ENCODE data around the gene TMEM87A. TPM values are rescaled to one million over a fixed set of nuclear protein-coding genes. Genes with fewer than 3 reads are reported as not detected.
"Not testable (repeated sequence)": the region's sequence is repeated elsewhere in the genome, so short reads cannot be mapped to it uniquely, and the experiment has no call there.

Gene TMEM87A, protein sequence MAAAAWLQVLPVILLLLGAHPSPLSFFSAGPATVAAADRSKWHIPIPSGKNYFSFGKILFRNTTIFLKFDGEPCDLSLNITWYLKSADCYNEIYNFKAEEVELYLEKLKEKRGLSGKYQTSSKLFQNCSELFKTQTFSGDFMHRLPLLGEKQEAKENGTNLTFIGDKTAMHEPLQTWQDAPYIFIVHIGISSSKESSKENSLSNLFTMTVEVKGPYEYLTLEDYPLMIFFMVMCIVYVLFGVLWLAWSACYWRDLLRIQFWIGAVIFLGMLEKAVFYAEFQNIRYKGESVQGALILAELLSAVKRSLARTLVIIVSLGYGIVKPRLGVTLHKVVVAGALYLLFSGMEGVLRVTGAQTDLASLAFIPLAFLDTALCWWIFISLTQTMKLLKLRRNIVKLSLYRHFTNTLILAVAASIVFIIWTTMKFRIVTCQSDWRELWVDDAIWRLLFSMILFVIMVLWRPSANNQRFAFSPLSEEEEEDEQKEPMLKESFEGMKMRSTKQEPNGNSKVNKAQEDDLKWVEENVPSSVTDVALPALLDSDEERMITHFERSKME
- total RNA-seq: 44.8 and 46.7 TPM in 2 replicates
- long read RNA-seq, transcript TMEM87A-201 (7 exons, 1,598 nt): minor isoform, 8 of 659 reads
- long read RNA-seq, transcript TMEM87A-202 (20 exons, 3,109 nt): major isoform, 473 of 659 reads
- long read RNA-seq, transcript TMEM87A-203 (19 exons, 3,049 nt): minor isoform, 9 of 659 reads
- long read RNA-seq, partial matches to known transcripts: 34 of 659 reads
- long read RNA-seq, other reads (novel, unspliced or antisense): 133 of 659 reads

DNA sequence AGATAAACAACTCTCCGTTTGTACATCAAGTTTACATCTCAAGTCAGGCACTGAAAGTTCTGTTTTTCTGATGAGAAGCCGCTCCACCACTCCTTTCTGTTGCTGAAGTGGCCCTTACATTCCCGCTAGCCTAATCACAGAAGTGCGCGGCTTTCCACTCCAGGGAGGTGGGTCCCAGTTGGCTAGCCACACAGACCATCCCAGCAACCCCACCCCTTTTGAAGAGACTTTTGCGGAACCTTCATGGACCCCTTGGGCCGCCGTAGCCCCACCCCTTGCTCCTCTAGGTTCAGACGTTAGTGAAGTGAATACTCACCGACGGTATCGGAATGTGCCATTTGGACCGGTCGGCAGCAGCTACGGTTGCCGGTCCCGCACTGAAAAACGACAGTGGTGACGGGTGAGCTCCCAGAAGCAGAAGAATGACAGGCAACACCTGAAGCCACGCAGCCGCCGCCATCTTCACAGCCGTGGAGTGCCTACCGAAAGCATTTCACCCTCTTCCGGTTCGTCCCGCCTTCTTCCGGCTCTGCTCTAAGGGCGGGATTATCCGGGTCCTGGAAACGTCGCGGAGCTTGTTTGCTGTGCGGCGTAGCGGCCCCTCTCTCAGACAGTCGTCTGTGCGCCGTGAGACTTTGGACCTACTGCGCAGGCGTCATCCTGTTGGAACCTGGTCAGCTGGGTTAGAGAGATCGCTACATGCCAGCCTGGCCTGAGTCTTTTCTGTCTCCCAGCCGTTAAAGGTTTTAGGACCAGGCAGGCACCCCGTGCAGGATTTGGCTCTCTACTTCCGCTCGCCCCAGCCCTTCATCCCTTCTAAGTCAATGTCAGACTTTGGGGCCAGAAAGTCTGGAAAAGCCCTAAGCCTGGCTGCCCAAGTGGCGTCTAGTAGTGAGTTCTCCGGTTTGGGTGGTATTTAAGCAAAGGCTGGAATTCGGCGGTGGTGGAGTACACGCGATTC lies at the start of gene TMEM87A, which contains the start of gene GANC:
TSS of gene TMEM87A (minus strand) at position 495 of the 961 bp plus-strand sequence. CDS start at position 460, 35 bp downstream.
TSS of gene GANC (plus strand) at position 263 of the 961 bp plus-strand sequence. CDS start 1,281 bp downstream, outside the sequence.
- DNase-seq (ENCODE audit: extremely low spot score, unreplicated experiment): peak; percentile 98
- no peaks in the 10 kb centered on the region for H3K9me3 Mint-ChIP-seq (ENCODE audit: unreplicated experiment)
- H3K27ac Mint-ChIP-seq (ENCODE audit: unreplicated experiment): peak within 1 kb of the TSS; percentile 100
- H3K36me3 Mint-ChIP-seq (ENCODE audit: unreplicated experiment): peaks cover 8% of the 10 kb centered on the region
- TF ChIP-seq, protein P1, sequence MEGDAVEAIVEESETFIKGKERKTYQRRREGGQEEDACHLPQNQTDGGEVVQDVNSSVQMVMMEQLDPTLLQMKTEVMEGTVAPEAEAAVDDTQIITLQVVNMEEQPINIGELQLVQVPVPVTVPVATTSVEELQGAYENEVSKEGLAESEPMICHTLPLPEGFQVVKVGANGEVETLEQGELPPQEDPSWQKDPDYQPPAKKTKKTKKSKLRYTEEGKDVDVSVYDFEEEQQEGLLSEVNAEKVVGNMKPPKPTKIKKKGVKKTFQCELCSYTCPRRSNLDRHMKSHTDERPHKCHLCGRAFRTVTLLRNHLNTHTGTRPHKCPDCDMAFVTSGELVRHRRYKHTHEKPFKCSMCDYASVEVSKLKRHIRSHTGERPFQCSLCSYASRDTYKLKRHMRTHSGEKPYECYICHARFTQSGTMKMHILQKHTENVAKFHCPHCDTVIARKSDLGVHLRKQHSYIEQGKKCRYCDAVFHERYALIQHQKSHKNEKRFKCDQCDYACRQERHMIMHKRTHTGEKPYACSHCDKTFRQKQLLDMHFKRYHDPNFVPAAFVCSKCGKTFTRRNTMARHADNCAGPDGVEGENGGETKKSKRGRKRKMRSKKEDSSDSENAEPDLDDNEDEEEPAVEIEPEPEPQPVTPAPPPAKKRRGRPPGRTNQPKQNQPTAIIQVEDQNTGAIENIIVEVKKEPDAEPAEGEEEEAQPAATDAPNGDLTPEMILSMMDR (IDR thresholded peaks at IDR 0.05): no peak
- H3K27me3 Mint-ChIP-seq (ENCODE audit: unreplicated experiment): no peaks in the 10 kb centered on the region
- peaks cover 46% of the 10 kb centered on the region for H3K4me1 Mint-ChIP-seq (ENCODE audit: unreplicated experiment)
- H3K4me3 Mint-ChIP-seq (ENCODE audit: unreplicated experiment): peak within 1 kb of the TSS; percentile 99

DNA sequence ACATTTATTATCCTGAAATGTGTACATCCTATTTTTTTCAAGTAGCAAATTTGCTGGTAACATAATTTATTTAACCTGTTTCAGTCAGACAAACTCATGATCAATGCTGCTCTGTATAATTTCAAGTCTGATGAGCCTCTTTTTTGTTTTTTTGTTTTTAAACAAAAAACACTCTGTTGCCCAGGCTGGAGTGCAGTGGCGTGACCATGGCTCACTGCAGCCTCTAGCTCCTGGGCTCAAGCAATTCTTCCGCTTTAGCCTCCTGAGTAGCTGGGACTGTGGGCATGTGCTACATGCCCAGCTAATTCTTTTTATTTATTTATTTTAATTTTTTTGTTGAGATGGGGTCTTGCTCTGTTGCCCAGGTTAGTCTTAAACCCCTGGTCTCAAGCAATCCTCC lies 46.0 kb upstream of the TMEM87A start:
- Mint-ChIP-seq H3K9me3 (ENCODE audit: unreplicated experiment) (no peaks in the 10 kb centered on the region), H3K27me3 (ENCODE audit: unreplicated experiment) (no peaks in the 10 kb centered on the region), H3K27ac (ENCODE audit: unreplicated experiment) (no peak overlapping the region), H3K36me3 (ENCODE audit: unreplicated experiment) (peaks cover 13% of the 10 kb centered on the region), H3K4me3 (ENCODE audit: unreplicated experiment) (no peak overlapping the region), H3K4me1 (ENCODE audit: unreplicated experiment) (no peaks in the 10 kb centered on the region)
- TF ChIP-seq, protein P1 (IDR thresholded peaks at IDR 0.05): no peak
- DNase-seq (ENCODE audit: extremely low spot score, unreplicated experiment): no peak

DNA sequence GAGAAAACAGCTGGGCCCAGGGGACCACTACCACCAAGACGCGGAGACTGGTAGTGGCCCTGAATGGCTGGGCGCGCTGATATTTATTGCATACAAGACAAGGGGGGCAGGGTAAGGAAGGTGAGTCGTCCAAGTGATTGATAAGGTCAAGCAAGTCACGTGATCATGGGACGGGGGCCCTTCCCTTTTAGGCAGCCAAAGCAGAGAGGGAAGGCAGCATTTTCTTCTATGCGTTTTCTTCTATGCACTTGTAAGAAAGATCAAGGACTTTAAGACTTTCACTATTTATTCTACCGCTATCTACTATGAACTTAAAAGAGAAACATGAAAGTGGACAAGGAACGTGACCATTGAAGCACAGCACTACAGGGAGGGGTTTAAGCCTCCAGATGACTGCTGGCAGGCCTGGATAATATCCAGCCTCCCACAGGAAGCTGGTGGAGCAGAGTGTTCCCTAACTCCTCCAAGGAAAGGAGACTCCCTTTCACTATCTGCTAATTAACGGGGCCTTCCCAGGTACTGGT lies 43.1 kb upstream of the TMEM87A start:
- H3K9me3 Mint-ChIP-seq (ENCODE audit: unreplicated experiment); H3K4me3 Mint-ChIP-seq (ENCODE audit: unreplicated experiment); H3K27ac Mint-ChIP-seq (ENCODE audit: unreplicated experiment); DNase-seq (ENCODE audit: extremely low spot score, unreplicated experiment); H3K4me1 Mint-ChIP-seq (ENCODE audit: unreplicated experiment); H3K27me3 Mint-ChIP-seq (ENCODE audit: unreplicated experiment): not testable (repeated sequence)
- H3K36me3 Mint-ChIP-seq (ENCODE audit: unreplicated experiment): peaks cover 16% of the 10 kb centered on the region

DNA sequence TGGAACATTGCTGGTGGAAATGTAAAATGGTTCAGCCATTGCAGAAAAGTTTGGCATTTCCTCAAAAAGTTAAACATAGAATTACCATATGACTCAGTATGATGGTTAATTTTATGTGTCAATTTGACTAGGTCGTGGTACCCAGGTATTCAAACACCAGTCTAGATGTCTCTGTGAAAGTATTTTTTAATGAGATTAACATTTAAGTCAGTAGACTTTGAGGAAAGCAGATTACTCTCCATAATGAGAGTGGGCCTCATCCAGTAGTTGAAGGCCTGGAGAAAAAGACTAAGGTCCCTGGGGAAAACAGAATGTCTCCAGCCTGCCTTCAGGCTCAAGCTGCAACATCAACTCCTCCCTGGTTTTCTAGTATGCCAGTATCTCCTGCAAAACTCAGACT lies 42.3 kb upstream of the TMEM87A start:
- no peak overlapping the region for H3K27ac Mint-ChIP-seq (ENCODE audit: unreplicated experiment)
- H3K9me3 Mint-ChIP-seq (ENCODE audit: unreplicated experiment): no peaks in the 10 kb centered on the region

More for the DNA sequence above, 42.3 kb upstream of the TMEM87A start:
- Mint-ChIP-seq H3K36me3 (ENCODE audit: unreplicated experiment) (peaks cover 19% of the 10 kb centered on the region), H3K27me3 (ENCODE audit: unreplicated experiment) (no peaks in the 10 kb centered on the region), H3K4me1 (ENCODE audit: unreplicated experiment) (no peaks in the 10 kb centered on the region), H3K4me3 (ENCODE audit: unreplicated experiment) (no peak overlapping the region)
- TF ChIP-seq, protein P1 (IDR thresholded peaks at IDR 0.05): no peak
- no peak for DNase-seq (ENCODE audit: extremely low spot score, unreplicated experiment)
